Stimulated activated CD8-positive, alpha-beta memory T cell treated with anti-CD3 and anti-CD28 coated beads, Interleukin-4, amount 100 ng/mL, for 1 hour (primary cell): Measurements from ENCODE around the gene RIC1.
"Not testable (repeated sequence)": the region's sequence is repeated elsewhere in the genome, so short reads cannot be mapped to it uniquely, and the experiment has no call there.

Experiments
- DNase-seq, 2 donors: peaks; one replicate each; pipeline ENCODE4 v3.0.0-alpha.2; 2020; ENCODE audit warnings: low read depth in 2 of 2, low spot score in 1 of 2

RIC1 gene

DNA sequence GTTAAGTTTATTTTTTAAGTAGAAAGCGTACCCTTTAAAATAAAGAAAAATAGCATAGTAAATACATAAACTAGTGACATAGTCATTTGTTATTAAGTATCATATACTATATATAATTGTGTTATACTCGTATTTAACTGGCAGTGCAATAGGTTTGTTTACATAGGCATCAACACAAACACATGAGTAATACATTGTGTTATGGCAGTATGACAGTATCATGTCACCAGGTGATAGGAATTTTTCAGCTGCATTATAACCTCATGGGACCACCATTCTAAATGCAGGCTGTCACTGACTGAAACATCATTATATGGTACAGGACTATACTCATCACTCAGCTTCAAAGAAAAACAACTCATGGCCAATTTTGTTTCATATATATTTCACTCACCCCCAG is 8.4 kb upstream of the RIC1 start:
- no peak for DNase-seq

DNA sequence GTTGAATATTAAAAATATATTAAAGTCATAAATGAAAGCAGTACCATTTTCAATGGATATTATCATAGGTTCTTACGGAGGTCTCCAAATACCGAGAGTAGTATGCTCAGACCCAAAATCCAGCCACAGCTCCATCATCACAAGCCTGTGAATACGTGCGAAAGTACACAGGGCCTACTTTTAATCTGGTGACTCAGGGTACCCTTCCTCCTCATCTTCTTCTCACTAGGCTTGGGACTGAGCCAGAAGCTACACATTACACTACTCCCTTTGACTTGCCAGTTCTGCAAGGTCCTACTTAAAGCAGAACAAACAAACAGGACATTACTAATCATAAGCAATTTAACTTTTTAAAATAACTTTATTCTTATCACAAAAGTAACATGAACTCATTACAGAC is 7.6 kb upstream of the RIC1 start:
- DNase-seq: no peak

DNA sequence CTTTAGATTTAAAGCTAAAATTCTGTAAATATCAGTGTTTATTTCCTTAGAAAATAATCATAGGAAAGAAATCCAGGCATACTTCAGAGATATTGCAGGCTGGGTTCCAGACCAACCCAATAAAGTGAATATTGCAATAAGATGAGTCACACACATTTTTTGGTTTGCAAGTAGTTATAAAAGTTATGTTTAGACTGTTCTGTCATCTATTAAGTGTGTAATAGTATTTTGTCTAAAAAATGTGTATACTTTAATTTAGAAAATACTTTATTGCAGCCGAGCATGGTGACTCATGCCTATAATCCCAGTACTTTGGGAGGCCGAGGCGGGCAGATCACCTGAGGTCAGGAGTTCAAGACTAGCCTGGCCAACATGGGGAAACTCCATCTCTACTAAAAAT is 6.9 kb upstream of the RIC1 start:
- DNase-seq: no peak

DNA sequence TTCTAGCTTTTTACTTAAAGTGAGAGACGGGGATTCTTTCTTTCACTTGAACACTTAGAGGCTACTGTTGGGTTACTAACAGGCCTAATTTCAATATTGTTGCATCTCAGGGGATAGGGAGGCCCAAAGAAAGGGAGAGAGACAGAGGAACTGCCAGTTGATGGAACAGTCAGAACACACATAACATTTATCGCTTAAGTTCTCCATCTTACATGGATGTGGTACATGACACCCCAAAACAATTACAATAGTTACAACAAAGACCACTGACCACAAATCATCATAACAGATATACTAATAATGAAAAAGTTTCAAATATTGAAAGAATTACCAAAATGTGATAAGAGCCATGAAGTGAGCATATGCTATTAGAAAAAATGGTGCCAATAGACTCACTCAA is 4.3 kb upstream of the RIC1 start:
- DNase-seq: no peak

DNA sequence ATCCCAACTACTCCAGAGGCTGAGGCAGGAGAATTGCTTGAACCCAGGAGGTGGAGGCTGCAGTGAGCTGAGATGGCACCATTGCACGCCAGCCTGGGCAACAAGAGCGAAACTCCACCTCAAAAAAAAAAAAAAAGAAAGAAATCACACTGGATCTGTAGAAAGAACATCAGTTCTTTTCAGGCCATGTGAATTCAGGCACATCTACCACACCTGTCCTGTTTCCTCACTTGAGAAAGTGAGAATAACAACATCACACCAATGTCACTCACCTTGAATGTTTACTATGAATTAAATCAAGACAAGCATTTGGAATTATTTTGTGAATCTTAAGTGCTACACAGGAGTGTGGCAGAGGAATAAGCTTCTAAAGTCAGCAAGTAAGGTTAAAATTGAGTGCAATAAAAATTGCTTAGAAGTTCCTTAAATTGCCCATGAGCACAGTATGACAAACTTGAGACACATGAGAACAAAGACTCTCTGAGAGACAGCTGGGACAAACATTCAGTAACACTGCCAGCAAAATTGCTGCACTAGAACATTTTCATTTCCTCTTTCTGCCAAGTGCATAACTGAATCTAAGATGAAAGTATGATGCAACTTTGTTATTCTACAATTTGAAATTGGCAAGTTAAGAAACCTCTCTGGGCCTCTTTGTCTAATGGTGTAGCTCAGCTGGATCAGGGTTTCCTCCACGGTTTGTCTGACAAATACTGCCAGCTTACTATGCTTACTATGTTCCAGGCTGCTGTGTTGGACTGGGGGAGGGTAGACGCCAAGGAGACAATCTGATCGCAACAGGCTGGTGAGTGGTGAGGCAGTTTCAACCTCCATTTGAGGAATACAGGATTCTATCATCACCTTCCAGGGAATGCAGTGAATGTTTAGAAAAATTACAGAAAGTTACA is 1.9 kb upstream of the RIC1 start:
- no peak for DNase-seq

DNA sequence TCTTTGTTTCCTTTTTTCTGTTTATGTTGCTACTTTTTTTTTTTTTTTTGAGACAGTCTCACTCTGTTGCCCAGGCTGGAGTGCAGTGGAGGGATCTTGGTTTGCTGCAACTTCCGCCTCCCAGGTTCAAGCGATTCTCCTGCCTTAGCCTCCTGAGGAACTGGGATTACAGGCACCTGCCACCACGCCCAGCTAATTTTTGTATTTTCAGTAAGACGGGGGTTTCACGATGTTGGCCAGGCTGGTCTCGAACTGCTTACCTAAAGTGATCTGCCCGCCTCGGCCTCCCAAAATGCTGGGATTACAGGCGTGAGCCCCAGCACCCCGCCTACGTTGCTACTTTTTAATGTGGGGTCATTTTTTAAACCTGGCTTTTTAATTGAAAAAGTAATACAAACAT is 1.2 kb upstream of the RIC1 start:
- not testable (repeated sequence) for DNase-seq

DNA sequence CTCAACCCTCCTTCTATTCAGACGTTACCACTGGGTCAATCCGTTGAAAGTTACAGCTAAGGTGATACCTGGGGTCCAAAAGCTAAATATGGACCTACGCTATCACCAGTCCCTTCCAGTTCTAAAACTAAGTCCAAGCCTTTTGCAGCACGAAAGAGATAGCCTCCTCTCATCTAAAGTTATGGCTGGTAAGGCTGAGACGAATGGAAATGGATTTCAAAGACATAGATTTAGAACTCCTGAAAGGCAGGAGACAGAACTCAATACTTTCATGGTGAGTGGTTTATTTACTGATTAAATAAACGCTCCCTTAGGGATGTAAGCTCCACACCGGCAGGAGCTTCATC is 751 bp upstream of the RIC1 start:
- no peak for DNase-seq

DNA sequence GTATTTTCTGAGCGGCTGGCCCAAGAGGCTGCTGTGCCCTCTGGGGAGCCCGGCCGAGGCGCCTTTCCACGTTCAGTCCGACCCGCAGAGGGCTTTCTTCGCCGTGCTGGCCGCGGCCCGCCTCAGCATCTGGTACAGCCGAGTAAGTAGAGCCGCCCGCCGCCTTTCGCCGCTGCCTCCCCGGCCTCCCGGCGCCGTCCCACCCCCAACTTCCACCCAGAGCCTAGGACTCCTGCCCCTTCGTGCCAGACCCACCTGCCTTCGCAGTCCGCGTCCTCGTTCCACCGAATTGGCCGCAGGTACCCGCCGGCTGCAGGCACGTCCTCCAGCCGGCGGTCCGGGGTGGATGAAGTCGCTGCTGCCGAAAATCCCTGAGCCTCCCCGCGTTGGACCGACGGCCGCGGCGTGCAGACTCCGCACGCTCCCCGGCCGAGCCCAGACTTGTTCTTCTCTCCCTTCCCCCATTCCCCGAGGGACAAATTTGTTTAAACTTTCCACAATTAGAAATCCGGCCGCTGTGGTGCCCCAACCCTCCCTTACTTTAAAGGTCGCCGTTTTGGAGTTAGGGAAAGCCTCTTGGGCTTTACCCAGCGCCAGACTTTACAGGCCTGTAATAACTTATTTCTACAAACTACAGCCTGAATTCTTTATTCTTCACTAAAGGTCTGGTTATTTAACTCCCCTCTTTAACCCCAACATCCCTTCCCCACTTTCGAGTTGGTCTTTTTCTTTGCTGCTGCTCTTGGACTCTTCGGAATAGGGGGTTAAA is 589 bp downstream of the RIC1 start:
- DNase-seq: peak in 1 of 2 donors; percentile 8

DNA sequence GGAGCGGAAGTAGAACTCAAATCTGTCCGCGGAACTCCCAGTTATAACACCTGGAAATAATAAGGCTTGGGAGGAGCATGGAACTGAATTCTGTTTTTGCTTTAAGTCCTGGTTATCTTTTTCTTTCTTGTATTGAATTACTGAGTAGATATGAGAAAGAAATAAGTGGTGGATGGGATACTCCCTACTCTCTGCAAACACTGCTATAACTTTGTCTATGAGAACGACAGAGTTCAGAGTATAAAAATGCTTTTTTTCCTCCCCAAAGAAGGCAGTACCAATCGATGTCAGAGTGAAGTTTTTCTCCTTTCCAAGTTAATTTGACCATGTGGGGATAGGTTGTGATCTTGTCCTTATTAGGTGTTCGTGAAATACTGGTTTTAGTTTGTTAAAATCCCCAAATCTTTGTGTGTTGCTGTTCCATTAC is 1.2 kb downstream of the RIC1 start:
- DNase-seq: no peak

DNA sequence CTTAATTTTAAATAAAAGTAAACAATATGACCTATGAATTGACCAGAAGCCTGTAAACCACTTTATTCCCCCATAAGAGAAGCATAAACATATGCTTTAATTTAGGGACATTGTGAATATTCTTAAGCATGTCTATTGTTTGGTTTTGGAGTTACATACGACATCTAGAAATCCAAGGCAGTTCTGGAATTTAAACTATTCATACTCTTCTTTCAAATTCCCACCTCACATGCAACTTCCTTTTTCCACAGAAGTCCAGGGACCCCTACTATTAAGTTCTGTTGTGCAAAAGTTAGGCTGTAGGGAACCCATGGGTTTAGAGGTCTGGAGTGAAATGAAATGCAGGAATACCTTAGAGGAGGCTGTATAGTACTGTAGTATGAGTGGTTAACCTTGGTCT is 2.1 kb downstream of the RIC1 start:
- no peak for DNase-seq

DNA sequence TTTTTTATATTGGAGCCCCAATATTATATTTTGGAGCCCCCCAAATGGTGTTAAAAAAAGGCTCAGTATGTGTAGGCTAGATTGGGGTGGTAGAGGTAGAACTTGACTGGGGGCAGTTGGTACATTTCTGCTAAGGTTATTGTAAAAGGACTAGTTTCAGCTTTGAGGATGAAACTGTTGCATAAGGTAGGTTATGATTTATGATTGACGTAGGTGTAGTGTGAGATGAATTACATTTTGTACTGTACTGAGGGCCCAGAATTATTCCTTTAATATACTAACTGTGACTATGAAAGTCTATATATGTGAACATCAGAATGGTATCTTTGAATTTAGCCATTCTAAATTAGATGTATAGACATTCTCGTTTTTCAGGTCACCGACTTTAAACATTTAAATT is 3.6 kb downstream of the RIC1 start:
- no peak for DNase-seq

DNA sequence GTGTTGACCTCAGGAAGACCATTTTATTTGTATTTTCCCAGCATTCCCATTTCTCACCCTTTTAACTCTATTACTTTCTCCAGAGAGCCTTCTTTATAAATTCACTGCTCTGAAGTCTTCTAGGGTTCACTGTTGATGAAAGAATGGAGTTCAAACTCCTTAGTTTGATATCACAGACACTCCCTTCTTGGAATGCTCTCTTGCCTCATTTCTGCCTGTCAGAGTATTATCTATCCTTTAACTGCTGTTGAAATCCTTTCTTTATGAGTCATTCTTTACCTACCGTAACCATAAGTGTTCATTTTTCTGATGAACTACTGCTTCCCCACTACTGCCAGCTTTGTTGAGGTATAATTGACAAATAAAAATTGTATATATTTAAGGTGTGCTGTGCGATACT is 4.3 kb downstream of the RIC1 start:
- DNase-seq: no peak

DNA sequence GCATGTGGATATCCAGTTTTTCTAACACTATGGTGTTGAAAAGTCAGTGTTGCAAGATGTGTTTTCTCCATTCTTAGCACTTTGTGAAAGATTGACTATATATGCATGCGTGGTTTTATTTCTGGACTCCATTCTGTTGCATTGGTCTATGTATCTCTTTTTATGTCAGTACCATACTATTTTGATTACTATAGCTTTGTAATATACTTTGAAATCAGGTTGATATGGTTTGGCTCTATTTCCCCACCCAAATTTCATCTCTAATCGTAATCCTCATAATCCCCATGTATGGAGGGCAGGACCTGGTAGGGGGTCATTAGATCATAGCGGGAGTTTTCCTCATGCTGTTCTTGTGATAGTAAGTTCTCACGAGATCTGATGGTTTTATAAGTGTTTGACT is 6.5 kb downstream of the RIC1 start:
- DNase-seq: no peak

DNA sequence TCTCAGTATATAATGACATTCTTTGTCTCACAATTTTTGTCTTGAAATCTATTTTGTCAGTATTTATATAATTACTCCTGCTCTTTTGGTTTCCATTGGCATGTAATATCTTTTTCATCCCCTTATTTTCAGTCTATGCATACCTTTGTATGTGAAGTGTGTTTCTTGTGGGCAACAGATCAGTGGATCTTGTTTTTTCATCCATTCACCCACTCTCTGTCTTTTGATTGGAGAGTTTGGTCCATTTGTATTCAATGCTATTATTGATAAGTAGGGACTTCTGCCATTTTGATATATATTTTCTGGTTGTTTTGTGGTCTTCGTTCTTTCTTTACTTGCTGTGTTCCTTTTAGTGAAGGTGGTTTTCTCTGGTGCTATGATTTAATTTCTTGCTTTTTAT is 10.9 kb downstream of the RIC1 start:
- DNase-seq: no peak

DNA sequence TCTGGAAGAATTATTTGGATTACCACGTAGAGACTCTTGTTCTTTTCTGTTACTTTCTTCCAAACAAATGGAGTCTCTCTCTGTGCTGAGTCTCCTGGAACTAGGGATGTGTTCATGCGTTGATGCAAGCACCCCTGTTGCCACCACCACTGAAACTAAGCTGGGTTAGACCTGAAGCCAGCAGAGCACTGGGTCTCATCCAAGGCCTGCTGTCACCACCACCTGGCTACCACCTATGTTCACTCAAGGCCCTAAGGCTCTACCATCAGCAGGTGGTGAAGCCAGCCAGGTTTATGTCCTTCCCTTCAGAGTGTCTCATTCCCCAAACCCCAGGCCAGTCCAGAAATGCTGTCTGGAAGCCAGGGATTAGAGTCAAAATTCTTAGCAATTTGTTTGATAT is 13.3 kb downstream of the RIC1 start:
- no peak for DNase-seq

DNA sequence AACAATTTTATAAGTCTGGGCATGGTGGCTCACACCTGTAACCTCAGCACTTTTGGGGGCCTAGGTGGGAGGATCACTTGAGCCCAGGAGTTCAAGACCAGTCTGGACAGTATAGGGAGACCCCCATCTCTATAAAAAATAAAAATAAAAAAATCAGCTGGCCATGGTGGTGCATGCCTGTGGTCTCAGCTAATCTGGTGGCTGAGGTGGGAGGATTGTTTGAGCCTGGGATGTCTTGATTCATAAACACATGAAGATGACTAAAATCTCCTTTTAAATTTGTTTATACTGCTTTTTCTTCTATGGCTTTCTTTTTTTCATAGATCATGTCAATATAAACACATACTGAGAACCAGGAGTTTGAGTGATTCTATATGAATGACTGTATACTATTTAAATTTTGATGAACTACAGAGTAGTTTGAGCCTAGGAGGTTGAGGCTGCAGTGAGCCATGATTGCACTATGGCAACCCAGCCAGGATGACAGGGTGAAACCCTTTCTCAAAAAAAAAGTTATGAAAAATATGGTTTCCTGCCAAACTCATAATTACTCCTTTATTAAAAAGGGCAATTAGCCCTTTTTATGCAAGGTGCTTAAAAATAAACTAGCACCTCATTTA is 14.2 kb downstream of the RIC1 start:
- DNase-seq: no peak

DNA sequence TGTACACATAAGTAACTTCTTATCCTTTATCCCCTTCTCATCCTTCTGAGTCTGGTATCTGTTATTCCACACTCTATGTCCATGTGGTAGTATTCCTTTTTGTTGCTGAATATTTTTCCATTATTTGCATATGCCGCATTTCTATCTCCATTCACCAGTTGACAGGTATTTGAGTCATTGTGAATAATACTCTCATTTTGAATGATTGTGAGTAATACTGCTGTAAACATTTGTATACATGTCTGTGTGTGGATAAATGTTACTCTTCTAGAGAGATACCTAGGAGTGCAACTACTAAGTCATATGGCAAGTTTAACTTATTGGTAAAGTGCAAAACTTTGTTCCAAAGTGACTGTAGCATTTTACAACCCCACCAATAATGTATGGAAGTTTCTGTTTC is 15.6 kb downstream of the RIC1 start:
- no peak for DNase-seq

DNA sequence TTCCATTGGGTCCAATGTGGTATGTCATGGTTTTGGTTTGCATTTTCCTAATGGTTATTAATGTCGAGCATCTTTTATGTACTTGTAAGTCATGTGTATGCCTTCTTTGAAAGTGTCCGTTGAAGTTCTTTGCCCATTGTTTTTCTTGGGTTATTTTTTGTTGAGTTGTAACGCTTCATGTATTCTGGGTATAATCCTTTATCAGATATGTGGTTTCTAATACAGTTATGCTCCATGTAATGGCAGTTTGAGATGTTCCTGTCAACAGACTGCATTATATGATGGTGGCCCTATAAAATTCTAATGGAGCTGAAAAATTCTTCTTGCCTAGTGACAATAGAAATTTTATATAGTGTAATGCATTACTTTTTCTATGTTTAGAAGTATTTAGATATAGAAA is 17.2 kb downstream of the RIC1 start:
- DNase-seq: no peak

DNA sequence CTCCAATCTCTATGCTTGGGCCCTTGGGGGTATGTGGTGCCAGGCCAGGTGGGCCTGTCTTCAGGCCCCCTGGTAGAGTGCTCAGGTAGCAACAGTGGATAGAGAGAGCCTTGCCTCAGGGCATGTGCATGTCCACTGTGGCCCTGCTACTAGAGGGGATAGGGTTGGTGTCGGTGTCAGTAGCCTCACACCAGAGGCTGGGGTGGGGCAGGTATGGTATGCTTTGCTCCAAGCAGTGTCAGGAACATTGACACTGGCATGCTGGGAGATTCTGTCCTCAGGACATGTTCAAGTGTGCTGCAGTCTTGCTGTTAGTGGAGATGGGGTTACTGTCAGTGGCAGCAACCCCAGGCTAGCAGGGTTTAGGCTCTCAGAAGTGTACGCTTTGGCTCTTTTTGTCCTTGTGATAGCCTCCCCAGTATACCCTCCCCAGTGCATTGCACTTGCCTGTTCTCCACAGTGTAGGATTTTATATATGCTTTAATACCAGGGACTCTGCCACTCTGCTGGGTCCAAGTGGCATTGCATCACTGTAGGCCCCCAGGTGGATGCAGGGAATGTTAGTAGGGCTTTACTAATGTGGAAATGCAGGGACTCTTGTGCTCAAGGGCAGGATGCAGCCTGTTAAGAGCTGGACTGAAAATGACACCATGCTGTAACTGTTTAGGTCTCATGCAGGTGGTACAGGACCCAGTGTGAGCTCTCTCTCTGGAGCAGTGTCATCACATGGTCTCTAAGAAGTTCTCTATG is 21.6 kb downstream of the RIC1 start:
- DNase-seq: no peak

DNA sequence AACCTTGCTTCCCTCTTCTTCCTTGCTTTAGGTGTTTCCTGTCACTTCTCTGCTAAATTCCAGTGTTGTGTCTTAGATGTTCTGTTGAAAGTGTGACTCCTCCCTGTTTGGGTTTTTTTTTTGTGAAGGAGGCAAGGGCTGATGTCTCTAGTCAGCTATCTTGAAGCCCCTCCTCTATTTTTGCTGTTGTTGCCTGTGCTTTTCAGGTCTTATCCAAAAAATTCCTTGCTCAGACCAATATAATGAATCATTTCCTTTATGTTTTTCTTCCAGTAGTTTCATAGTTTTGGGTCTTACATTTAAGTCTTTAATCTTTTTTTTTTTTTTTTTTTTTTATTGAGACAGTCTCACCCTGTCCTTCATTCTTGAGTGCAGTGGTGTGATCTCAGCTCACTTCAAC is 22.3 kb downstream of the RIC1 start:
- DNase-seq: no peak

DNA sequence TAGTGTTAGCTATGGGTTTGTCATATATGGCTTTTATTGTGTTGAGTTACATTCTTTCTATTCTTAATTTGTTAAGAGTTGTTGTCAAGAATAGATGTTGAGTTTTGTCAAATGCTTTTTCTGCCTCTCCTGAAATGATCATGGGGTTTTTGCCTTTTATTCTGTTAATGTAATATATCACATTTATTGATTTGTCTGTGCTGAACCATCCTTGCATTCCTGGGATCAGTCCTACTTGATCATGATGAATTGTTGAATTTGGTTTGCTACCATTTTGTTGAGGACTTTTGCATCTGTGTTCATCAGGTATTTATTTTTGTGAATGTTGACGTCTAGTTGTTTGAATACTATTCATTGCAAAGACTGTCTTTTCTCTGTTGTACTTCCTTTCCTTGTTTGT is 23.9 kb downstream of the RIC1 start:
- DNase-seq: no peak
